Measurements from ENCODE around the gene WWOX. TPM values are rescaled to one million over a fixed set of nuclear protein-coding genes. Genes with fewer than 3 reads are reported as not detected.

The WWOX gene
- total and polyA plus RNA-seq, 2 of the 4 experiments (the other 2 are of a cell fraction): 2.7 to 5.4 TPM

- in situ Hi-C loops (cut with MboI; ENCODE audit: low sequenced_read_pairs) (no loop called here), intact Hi-C loops (cut with micrococcal nuclease) (no loop called here), dilution Hi-C loops (cut with HindIII; ENCODE audit: low sequenced_read_pairs, unreplicated experiment) (no loop called here)
- Histone ChIP-seq H3K9me3 (ENCODE audit: control insufficient read depth, insufficient read depth, low read length) (peaks cover 19% of the 10 kb centered on the region), H2AK9ac (replicated peaks; ENCODE audit: low read depth, low read length, poor library complexity) (no peak overlapping the region), H3K9ac (ENCODE audit: low read depth, low read length) (no peak overlapping the region), H3K14ac (replicated peaks; ENCODE audit: low read depth, low read length) (no peak overlapping the region), H3K4ac (ENCODE audit: low read depth, low read length) (no peak overlapping the region), H2BK20ac (ENCODE audit: low read depth, low read length) (no peak overlapping the region), H3K4me2 (ENCODE audit: low read depth, low read length) (no peak overlapping the region), H3K36me3 (ENCODE audit: control insufficient read depth, insufficient read depth, low read length) (no peaks in the 10 kb centered on the region), H3K18ac (ENCODE audit: low read depth, low read length) (no peak overlapping the region), H3K27ac (ENCODE audit: insufficient read depth, low read length) (no peak overlapping the region), H4K8ac (ENCODE audit: low read depth in 2 of 2, low read length in 2 of 2) (no peak overlapping the region), H2BK15ac (ENCODE audit: low read depth, low read length) (no peak overlapping the region), H3K4me1 (ENCODE audit: control insufficient read depth, insufficient read depth, low read length) (no peaks in the 10 kb centered on the region), H4K5ac (ENCODE audit: low read depth, low read length) (no peak overlapping the region), H2BK120ac (ENCODE audit: low read depth, low read length) (no peak overlapping the region), H3K9me1 (ENCODE audit: insufficient read depth, low read length) (no peaks in the 10 kb centered on the region), H3K23ac (ENCODE audit: low read depth, low read length) (no peak overlapping the region), H4K91ac (ENCODE audit: insufficient read depth, low read depth, low read length) (no peak overlapping the region), H3K56ac (ENCODE audit: extremely low read depth, insufficient read depth, low read length) (no peak overlapping the region), H3K4me3 (ENCODE audit: insufficient read depth, low read depth, low read length) (no peak overlapping the region), H4K20me1 (ENCODE audit: insufficient read depth, low read length) (no peaks in the 10 kb centered on the region), H2BK5ac (ENCODE audit: low read depth, low read length, poor library complexity, severe bottlenecking) (no peak overlapping the region), H3K27me3 (ENCODE audit: control insufficient read depth, insufficient read depth, low read length) (no peaks in the 10 kb centered on the region), H2AK5ac (ENCODE audit: low read depth, low read length) (no peak overlapping the region), H2AFZ (replicated peaks; ENCODE audit: low read length, poor library complexity) (no peak overlapping the region), H3K79me1 (ENCODE audit: low read depth in 1 of 2, low read length in 2 of 2) (no peaks in the 10 kb centered on the region)
- 7% methylated on average over 3 of the region's 5 CpGs; no CpG with 5 or more reads in 1 of the 2 experiments for WGBS, 2 experiments (ENCODE audit: extremely low coverage in 2 of 2, insufficient read length in 1 of 2)
- ATAC-seq (ENCODE audit: low read depth): no peak
- no peak for DNase-seq
- no TSS peak for BruUV-seq (replicated peaks)
- ChIA-PET POLR2A (ENCODE audit: unreplicated experiment) (no interaction called here), CTCF (no interaction called here)
- TF ChIP-seq MAZ (IDR thresholded peaks at IDR 0.05; ENCODE audit: borderline replicate concordance, low read depth, low read length) (no peak), SMC3 (IDR thresholded peaks at IDR 0.05; ENCODE audit: low read depth, low read length) (no peak), ELK1 (IDR thresholded peaks at IDR 0.05; ENCODE audit: borderline replicate concordance, low read depth, low read length) (no peak), POLR2A (IDR thresholded peaks at IDR 0.05; ENCODE audit: low read depth, low read length) (no peak), BHLHE40 (IDR thresholded peaks at IDR 0.05; ENCODE audit: low read depth, low read length) (no peak), NFE2L2 (IDR thresholded peaks at IDR 0.05; ENCODE audit: low read depth, low read length) (no peak), CHD1 (IDR thresholded peaks at IDR 0.05; ENCODE audit: low read depth, low read length) (no peak), FOS (IDR thresholded peaks at IDR 0.05; ENCODE audit: low read depth, low read length) (no peak), RAD21 (IDR thresholded peaks at IDR 0.05; ENCODE audit: low read length) (no peak)
Observed at GRCh38 chr16:78399384-78399783, 299.9 kb downstream of the WWOX start.
